ENCODE results near the gene MBTPS2. TPM values are rescaled to one million over a fixed set of nuclear protein-coding genes. Genes with fewer than 3 reads are reported as not detected.

Gene MBTPS2
- total and polyA plus RNA-seq, 9 of the 15 experiments (the other 6 are each of a cell fraction or from before 2014, with no cell fraction given), result 2.3 to 18.7 (median 4.0) TPM

- no peak for TF ChIP-seq CHD7 (IDR thresholded peaks at IDR 0.05; ENCODE audit: low read depth, low read length)
- TF ChIP-seq ZNF445 (CRISPR knock-in tag; IDR thresholded peaks at IDR 0.05; ENCODE audit: low read depth), result no peak
- no peak for TF ChIP-seq MEIS2 (IDR thresholded peaks at IDR 0.05; ENCODE audit: partially characterized antibody)
- no peak for TF ChIP-seq ZNF511 (CRISPR knock-in tag; IDR thresholded peaks at IDR 0.05)
- TF ChIP-seq SP2 (IDR thresholded peaks at IDR 0.05; ENCODE audit: extremely low read depth, low read depth, low read length, poor library complexity, severe bottlenecking), result no peak
These were observed 91.6 kb downstream of the MBTPS2 start (continued) for GRCh38 chrX:21930986-21931385.

Data from K562 (cell line).